ENCODE results near the gene STXBP6.
"Not testable (repeated sequence)": the region's sequence is repeated elsewhere in the genome, so short reads cannot be mapped to it uniquely, and the experiment has no call there.

Gene STXBP6

GRCh38 chr14:24986206-24986893, 63.6 kb downstream of the STXBP6 start:
- no peak for DNase-seq (ENCODE audit: low read depth, low spot score)

- no peak for DNase-seq (ENCODE audit: low read depth, low spot score)
These were observed 64.9 kb downstream of the STXBP6 start for GRCh38 chr14:24984846-24985589.

- DNase-seq (ENCODE audit: low read depth, low spot score), result no peak
These were observed 67.3 kb downstream of the STXBP6 start for GRCh38 chr14:24982472-24983155.

- no peak for DNase-seq (ENCODE audit: low read depth, low spot score)
These were observed 70.2 kb downstream of the STXBP6 start for GRCh38 chr14:24979725-24980239.

- no peak for DNase-seq (ENCODE audit: low read depth, low spot score)
These were observed 70.9 kb downstream of the STXBP6 start for GRCh38 chr14:24978862-24979724.

GRCh38 chr14:24976602-24977001, 73.3 kb downstream of the STXBP6 start:
- no peak for DNase-seq (ENCODE audit: low read depth, low spot score)

GRCh38 chr14:24975393-24975792, 74.6 kb downstream of the STXBP6 start:
- DNase-seq (ENCODE audit: low read depth, low spot score), result no peak

- no peak for DNase-seq (ENCODE audit: low read depth, low spot score)
These were observed 75.2 kb downstream of the STXBP6 start for GRCh38 chr14:24974591-24975374.

GRCh38 chr14:24972844-24973243, 77.1 kb downstream of the STXBP6 start:
- DNase-seq (ENCODE audit: low read depth, low spot score), result no peak

- DNase-seq (ENCODE audit: low read depth, low spot score), result no peak
These were observed 78.7 kb downstream of the STXBP6 start for GRCh38 chr14:24971255-24971654.

- DNase-seq (ENCODE audit: low read depth, low spot score), result no peak
These were observed 83.4 kb downstream of the STXBP6 start for GRCh38 chr14:24966579-24966964.

GRCh38 chr14:24965934-24966578, 83.9 kb downstream of the STXBP6 start:
- no peak for DNase-seq (ENCODE audit: low read depth, low spot score)

GRCh38 chr14:24965578-24965933, 84.4 kb downstream of the STXBP6 start:
- DNase-seq (ENCODE audit: low read depth, low spot score), result no peak

- DNase-seq (ENCODE audit: low read depth, low spot score), result no peak
These were observed 85.4 kb downstream of the STXBP6 start for GRCh38 chr14:24964591-24964990.

- DNase-seq (ENCODE audit: low read depth, low spot score), result no peak
These were observed 85.9 kb downstream of the STXBP6 start for GRCh38 chr14:24964048-24964447.

- DNase-seq (ENCODE audit: low read depth, low spot score), result not testable (repeated sequence)
These were observed 87.8 kb downstream of the STXBP6 start for GRCh38 chr14:24962118-24962517.

GRCh38 chr14:24960816-24961215, 89.1 kb downstream of the STXBP6 start:
- DNase-seq (ENCODE audit: low read depth, low spot score), result no peak

GRCh38 chr14:24959791-24960331, 90.1 kb downstream of the STXBP6 start:
- no peak for DNase-seq (ENCODE audit: low read depth, low spot score)

GRCh38 chr14:24958271-24958670, 91.7 kb downstream of the STXBP6 start:
- DNase-seq (ENCODE audit: low read depth, low spot score), result no peak

- DNase-seq (ENCODE audit: low read depth, low spot score), result no peak
These were observed 92.1 kb downstream of the STXBP6 start for GRCh38 chr14:24957814-24958213.

Measured in activated naive CD8-positive, alpha-beta T cell treated with anti-CD3 and anti-CD28 coated beads, Interleukin-2, amount 50 U/mL, for 16 hours (primary cell).